GM19324 (cell line): ENCODE results near the gene RASGEF1B.
A peak's percentile ranks its signal among the peaks of the same experiment; 100 is the strongest.
"Not testable (repeated sequence)": the region's sequence is repeated elsewhere in the genome, so short reads cannot be mapped to it uniquely, and the experiment has no call there.

Experiments
- ATAC-seq: cut with Tn5 transposase; IDR thresholded peaks from one replicate; pipeline ENCODE4 v1.9.1; 2021; ENCODE audit warnings: mild to moderate bottlenecking, moderate library complexity; ENCODE audit not compliant: unreplicated experiment, low FRiP score

Gene RASGEF1B

GRCh38 chr4:81436941-81437574 is 34.6 kb downstream of the RASGEF1B start:
- ATAC-seq, result no peak

- ATAC-seq, result no peak
These were observed 35.6 kb downstream of the RASGEF1B start for GRCh38 chr4:81436096-81436495.

- no peak for ATAC-seq
These were observed 38.9 kb downstream of the RASGEF1B start for GRCh38 chr4:81432825-81433224.

- no peak for ATAC-seq
These were observed 39.7 kb downstream of the RASGEF1B start for GRCh38 chr4:81431971-81432370.

GRCh38 chr4:81429607-81430006 is 42.1 kb downstream of the RASGEF1B start:
- no peak for ATAC-seq

GRCh38 chr4:81429031-81429430 is 42.7 kb downstream of the RASGEF1B start:
- no peak for ATAC-seq

GRCh38 chr4:81428002-81428401 is 43.7 kb downstream of the RASGEF1B start:
- ATAC-seq, result no peak

GRCh38 chr4:81427344-81427821 is 44.3 kb downstream of the RASGEF1B start:
- no peak for ATAC-seq

- no peak for ATAC-seq
These were observed 44.9 kb downstream of the RASGEF1B start for GRCh38 chr4:81426770-81427289.

- ATAC-seq, result no peak
These were observed 46.6 kb downstream of the RASGEF1B start for GRCh38 chr4:81424816-81425755.

- no peak for ATAC-seq
These were observed 47.4 kb downstream of the RASGEF1B start for GRCh38 chr4:81424336-81424735.

GRCh38 chr4:81422595-81422994 is 49.1 kb downstream of the RASGEF1B start:
- ATAC-seq, result no peak

GRCh38 chr4:81421346-81422218 is 50.1 kb downstream of the RASGEF1B start:
- ATAC-seq, result peak; percentile 97

GRCh38 chr4:81418572-81418971 is 53.1 kb downstream of the RASGEF1B start:
- no peak for ATAC-seq

- ATAC-seq, result no peak
These were observed 58.7 kb downstream of the RASGEF1B start for GRCh38 chr4:81412946-81413495.

- no peak for ATAC-seq
These were observed 61.0 kb downstream of the RASGEF1B start for GRCh38 chr4:81410680-81411079.

- ATAC-seq, result no peak
These were observed 61.9 kb downstream of the RASGEF1B start for GRCh38 chr4:81409836-81410235.

- ATAC-seq, result no peak
These were observed 63.4 kb downstream of the RASGEF1B start for GRCh38 chr4:81408341-81408740.

GRCh38 chr4:81407726-81408125 is 64.0 kb downstream of the RASGEF1B start:
- ATAC-seq, result no peak

GRCh38 chr4:81406481-81406880 is 65.2 kb downstream of the RASGEF1B start:
- ATAC-seq, result not testable (repeated sequence)
